ENCODE data around the gene SYNM.

SYNM gene

DNA sequence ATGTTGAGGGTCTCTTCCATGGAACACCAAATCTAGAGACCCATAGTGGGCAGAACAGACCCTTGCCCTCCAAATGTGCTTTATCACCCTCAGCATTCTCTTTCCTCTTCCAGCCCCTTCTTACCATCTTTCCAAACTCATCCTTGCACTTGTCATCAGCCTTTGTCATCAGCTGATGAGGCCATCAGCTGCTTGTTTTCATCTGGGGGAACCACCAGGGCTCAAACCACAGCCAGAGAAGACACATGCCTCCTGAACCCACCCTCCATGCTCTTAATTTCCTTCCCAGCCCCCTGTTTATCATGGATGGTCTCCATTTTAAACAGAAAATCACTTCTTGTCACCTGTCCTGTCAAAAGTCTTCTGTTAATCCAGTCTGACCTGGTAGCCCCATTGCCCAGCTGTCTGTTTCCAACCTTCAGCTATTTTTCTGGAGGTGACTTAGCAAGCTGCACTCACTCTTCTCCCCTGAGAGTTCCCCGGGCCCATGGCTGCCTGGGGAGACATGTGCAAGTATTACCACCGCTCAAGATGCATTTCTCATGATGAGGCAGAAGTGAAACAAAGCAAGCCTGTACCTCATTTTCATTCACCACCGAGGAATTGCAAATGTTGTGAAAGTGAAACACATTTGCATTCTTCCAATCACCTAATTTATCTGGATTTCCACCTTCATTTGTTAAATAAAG is 14.7 kb upstream of the SYNM start:
- in situ Hi-C loops (cut with HindIII; ENCODE audit: low pct_ligation_motif_present, low sequenced_read_pairs), result no loop called here
- Histone ChIP-seq H3K36me3 (replicated peaks) (no peaks in the 10 kb centered on the region), H3K27ac (no peak overlapping the region), H3K27me3 (replicated peaks) (no peaks in the 10 kb centered on the region), H3K4me3 (ENCODE audit: low read depth, low read length) (no peak overlapping the region)
- TF ChIP-seq, protein P1, sequence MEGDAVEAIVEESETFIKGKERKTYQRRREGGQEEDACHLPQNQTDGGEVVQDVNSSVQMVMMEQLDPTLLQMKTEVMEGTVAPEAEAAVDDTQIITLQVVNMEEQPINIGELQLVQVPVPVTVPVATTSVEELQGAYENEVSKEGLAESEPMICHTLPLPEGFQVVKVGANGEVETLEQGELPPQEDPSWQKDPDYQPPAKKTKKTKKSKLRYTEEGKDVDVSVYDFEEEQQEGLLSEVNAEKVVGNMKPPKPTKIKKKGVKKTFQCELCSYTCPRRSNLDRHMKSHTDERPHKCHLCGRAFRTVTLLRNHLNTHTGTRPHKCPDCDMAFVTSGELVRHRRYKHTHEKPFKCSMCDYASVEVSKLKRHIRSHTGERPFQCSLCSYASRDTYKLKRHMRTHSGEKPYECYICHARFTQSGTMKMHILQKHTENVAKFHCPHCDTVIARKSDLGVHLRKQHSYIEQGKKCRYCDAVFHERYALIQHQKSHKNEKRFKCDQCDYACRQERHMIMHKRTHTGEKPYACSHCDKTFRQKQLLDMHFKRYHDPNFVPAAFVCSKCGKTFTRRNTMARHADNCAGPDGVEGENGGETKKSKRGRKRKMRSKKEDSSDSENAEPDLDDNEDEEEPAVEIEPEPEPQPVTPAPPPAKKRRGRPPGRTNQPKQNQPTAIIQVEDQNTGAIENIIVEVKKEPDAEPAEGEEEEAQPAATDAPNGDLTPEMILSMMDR (IDR thresholded peaks at IDR 0.05; ENCODE audit: low read depth, low read length, missing control alignments), result no peak
- no peak for DNase-seq

DNA sequence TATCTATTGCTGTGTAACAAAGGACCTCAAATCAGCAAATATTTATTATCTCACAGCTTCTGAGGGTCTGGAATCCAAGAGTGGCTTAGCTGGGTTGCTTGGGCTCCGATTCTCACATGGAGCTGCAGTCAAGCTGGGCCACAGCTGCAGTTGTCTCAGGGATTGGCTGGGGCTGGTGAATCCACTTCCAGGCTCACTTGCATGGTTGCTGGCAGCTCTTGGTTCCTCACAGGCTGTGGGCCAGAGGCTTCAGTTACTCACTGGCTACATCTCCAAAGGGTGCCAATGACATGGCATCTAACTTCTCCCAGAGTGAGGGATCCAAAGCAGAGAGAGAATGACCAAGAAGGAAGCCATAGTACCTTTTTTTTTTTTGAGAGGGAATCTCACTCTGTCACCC is 13.9 kb upstream of the SYNM start:
- Histone ChIP-seq H3K27me3 (replicated peaks) (no peaks in the 10 kb centered on the region), H3K36me3 (replicated peaks) (no peaks in the 10 kb centered on the region), H3K27ac (no peak overlapping the region), H3K4me3 (ENCODE audit: low read depth, low read length) (no peak overlapping the region)
- TF ChIP-seq, protein P1 (IDR thresholded peaks at IDR 0.05; ENCODE audit: low read depth, low read length, missing control alignments), result no peak
- no peak for DNase-seq
- in situ Hi-C loops (cut with HindIII; ENCODE audit: low pct_ligation_motif_present, low sequenced_read_pairs), result no loop called here

DNA sequence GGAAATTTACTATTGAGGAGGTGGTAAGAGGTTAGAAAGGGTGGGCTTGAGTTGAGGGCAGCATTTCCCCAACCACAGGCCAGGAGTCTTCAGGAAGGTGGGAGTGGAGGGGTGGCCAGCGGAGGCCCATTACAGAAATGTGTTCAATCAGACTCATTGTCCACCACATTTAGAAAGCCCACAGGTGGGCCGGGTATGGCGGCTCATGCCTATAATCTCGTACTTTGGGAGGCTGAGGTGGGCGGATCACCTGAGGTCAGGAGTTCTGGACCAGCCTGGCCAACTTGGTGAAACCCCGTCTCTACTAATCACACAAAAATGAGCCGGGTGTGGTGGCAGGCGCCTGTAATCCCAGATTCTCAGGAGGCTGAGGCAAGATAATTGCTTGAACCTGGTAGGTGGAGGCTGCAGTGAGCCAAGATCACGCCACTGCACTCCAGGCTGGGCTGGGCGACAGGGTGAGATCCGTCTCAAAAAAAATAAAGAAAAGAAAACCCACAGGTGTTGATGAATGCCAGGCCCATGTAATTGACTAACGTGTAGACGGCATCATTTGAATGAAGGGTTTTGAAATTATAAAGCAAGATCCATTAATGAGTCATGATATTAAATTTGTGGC is 12.2 kb upstream of the SYNM start:
- Histone ChIP-seq H3K27me3 (replicated peaks) (no peaks in the 10 kb centered on the region), H3K27ac (no peak overlapping the region), H3K36me3 (replicated peaks) (no peaks in the 10 kb centered on the region), H3K4me3 (ENCODE audit: low read depth, low read length) (no peak overlapping the region)
- in situ Hi-C loops (cut with HindIII; ENCODE audit: low pct_ligation_motif_present, low sequenced_read_pairs), result no loop called here
- TF ChIP-seq, protein P1 (IDR thresholded peaks at IDR 0.05; ENCODE audit: low read depth, low read length, missing control alignments), result no peak
- no peak for DNase-seq

DNA sequence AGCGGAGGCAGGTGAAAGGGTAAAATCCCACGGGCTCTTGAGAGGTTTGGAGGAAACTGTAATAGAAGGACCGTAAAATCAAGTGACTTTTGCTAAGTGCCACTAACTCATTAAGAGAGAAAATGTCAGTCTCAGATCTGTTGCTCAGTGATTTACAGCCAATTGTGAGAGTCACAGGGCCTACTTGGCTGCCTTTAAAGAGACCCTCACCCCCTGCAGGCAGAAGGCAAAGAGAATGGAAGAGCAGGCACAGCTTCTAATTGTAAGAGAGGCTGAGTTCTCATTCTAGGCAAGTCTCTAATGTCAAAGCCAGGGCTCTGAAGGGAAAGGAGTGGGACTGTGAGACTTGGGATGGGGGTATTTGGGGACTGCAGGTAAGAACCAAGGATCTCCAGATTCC is 9.3 kb upstream of the SYNM start:
- H3K4me3 ChIP-seq (ENCODE audit: low read depth, low read length), result no peak overlapping the region
- DNase-seq, result no peak
- no peak overlapping the region for H3K27ac ChIP-seq
- TF ChIP-seq, protein P1 (IDR thresholded peaks at IDR 0.05; ENCODE audit: low read depth, low read length, missing control alignments), result no peak
- no peaks in the 10 kb centered on the region for H3K27me3 ChIP-seq (replicated peaks)
- H3K36me3 ChIP-seq (replicated peaks), result no peaks in the 10 kb centered on the region
- in situ Hi-C loops (cut with HindIII; ENCODE audit: low pct_ligation_motif_present, low sequenced_read_pairs), result no loop called here

DNA sequence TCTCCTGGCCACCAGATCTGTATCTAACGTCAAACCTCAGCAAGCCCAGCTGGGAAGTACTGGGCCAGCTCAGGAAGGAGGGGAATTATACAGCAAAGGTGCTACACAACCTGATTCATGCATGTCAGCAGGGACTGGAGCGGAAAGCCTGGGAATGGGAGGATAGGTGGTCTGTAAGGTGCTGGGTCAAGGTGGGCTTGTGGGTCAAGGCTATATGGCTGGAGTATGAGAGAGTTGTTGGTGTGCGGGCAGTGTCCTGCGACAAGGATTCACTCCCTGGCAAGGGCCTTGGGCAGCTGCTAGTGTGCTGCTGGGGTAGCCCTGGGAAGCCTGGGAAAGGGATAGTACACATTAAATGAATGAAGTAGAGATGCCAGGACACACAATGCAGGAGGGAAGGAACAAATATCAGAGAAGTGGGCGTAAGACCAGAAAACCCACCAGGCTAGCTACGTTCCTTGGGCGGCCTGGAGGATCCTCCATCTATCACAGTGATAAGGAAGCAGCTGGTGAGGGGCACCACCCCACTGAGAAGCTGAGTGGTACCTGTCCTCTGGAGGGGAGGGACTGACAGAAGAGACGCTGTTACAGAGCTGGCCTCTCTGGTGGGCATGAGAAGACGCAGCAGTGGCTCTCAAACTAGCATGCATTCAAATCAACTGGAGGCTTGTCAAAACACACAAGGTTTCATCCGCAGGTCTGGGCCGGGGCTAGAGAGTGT is 8.5 kb upstream of the SYNM start:
- no peak for DNase-seq
- H3K27me3 ChIP-seq (replicated peaks), result no peaks in the 10 kb centered on the region
- in situ Hi-C loops (cut with HindIII; ENCODE audit: low pct_ligation_motif_present, low sequenced_read_pairs), result no loop called here
- TF ChIP-seq, protein P1 (IDR thresholded peaks at IDR 0.05; ENCODE audit: low read depth, low read length, missing control alignments), result no peak
- no peak overlapping the region for H3K27ac ChIP-seq
- no peak overlapping the region for H3K4me3 ChIP-seq (ENCODE audit: low read depth, low read length)
- no peaks in the 10 kb centered on the region for H3K36me3 ChIP-seq (replicated peaks)
